ENCODE measurements around the gene RPRD1B. TPM values are rescaled to one million over a fixed set of nuclear protein-coding genes. Genes with fewer than 3 reads are reported as not detected.

The RPRD1B gene
- total and polyA plus RNA-seq, 7 donors, result 10.2 to 31.9 (median 27.2) TPM

DNA sequence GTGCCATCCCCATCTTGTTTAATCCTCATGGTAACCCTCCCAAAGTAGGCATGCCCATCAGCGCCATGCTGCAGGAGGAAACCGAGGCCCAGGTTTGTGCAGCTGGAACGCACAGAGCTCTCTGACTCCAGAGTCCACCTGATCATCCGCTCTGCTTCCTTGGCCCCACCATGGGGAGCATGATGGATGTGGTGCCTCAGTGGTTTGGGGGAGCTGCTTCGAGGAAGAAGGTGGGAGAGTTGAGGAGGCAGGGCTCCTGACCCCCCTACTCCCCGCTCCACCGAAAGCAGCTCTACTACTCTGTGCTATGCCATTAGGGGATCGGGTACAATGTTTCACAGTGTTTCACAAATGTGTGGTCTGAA lies 79.4 kb downstream of the RPRD1B start:
- Histone ChIP-seq H3K27ac (no peak overlapping the region), H3K4me3 (no peak overlapping the region), H3K4me1 (peaks cover 0 to 62% (median 46%) of the 10 kb centered on the region in 4 donors), H3K27me3 (no peaks in the 10 kb centered on the region), H3K36me3 (no peaks in the 10 kb centered on the region), H3K9me3 (no peaks in the 10 kb centered on the region)
- intact Hi-C loops (cut with DNase I), result loop anchor here (2.0 kb wide), 1 partner anchor 42 kb away; no protein-coding TSS in a partner anchor
- no peak for DNase-seq
- TF ChIP-seq POLR2A (IDR thresholded peaks at IDR 0.05) (no peak), POLR2AphosphoS5 (IDR thresholded peaks at IDR 0.05) (no peak), EP300 (IDR thresholded peaks at IDR 0.05) (no peak)
- TF ChIP-seq, protein P1, sequence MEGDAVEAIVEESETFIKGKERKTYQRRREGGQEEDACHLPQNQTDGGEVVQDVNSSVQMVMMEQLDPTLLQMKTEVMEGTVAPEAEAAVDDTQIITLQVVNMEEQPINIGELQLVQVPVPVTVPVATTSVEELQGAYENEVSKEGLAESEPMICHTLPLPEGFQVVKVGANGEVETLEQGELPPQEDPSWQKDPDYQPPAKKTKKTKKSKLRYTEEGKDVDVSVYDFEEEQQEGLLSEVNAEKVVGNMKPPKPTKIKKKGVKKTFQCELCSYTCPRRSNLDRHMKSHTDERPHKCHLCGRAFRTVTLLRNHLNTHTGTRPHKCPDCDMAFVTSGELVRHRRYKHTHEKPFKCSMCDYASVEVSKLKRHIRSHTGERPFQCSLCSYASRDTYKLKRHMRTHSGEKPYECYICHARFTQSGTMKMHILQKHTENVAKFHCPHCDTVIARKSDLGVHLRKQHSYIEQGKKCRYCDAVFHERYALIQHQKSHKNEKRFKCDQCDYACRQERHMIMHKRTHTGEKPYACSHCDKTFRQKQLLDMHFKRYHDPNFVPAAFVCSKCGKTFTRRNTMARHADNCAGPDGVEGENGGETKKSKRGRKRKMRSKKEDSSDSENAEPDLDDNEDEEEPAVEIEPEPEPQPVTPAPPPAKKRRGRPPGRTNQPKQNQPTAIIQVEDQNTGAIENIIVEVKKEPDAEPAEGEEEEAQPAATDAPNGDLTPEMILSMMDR (IDR thresholded peaks at IDR 0.05), result no peak
- WGBS, 2 donors, result 95 to 96% methylated on average over 8 of the region's 8 CpGs

DNA sequence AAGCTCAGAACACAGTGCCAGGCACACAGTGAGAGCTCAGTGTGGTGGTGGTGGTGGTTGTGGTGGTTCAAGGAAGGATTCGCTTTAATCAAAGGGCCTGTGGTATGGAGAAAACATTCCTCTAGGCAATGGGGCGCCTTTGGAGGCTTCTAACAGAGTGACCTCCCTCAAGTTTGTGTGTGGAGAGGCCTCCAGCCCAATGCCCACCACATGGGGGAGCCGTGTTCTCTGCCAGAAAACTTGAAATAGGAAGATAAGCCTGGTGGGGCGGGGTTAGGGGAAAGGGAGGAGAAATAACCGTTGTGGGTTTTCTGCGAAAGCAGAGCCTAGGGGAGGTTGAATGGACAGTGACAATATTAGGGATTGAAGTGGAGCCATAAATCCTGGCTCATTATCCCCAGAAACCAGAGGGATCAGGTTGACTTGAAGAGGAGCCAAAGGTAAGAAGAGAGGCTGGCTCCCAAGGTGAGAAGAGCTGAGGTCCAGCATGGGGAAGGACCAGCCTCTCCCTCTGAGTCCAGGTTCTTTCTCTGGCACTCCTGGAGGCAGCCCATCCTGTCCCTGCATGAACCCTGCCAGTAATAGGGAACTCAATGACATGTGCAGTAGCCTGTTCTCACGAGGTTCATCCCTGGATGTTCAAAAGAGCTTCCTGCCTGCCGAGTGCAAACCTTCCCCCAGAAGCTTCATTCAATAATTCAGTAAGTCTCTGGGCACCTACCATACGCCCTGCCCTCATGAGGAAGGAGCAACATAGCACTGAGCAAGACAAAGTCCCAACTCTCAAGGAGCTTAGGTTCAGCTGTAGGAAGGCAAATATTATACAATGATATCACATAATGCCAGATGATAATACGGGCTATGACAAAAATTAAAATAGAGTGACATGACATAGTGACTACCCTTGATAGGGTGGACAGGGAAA lies 80.1 kb downstream of the RPRD1B start:
- Histone ChIP-seq H3K27ac (no peak overlapping the region), H3K4me1 (peaks cover 0 to 55% (median 39%) of the 10 kb centered on the region in 4 donors), H3K9me3 (no peaks in the 10 kb centered on the region), H3K27me3 (no peaks in the 10 kb centered on the region), H3K36me3 (no peaks in the 10 kb centered on the region), H3K4me3 (no peak overlapping the region)
- intact Hi-C loops (cut with DNase I), result loop anchor here (2.0 kb wide), 1 partner anchor 41 kb away; no protein-coding TSS in a partner anchor
- DNase-seq, result no peak
- WGBS, 2 donors, result 50 to 57% methylated on average over 10 of the region's 10 CpGs
- TF ChIP-seq, protein P1 (IDR thresholded peaks at IDR 0.05), result no peak
- TF ChIP-seq EP300 (IDR thresholded peaks at IDR 0.05) (no peak), POLR2AphosphoS5 (IDR thresholded peaks at IDR 0.05) (no peak), POLR2A (IDR thresholded peaks at IDR 0.05) (no peak)

DNA sequence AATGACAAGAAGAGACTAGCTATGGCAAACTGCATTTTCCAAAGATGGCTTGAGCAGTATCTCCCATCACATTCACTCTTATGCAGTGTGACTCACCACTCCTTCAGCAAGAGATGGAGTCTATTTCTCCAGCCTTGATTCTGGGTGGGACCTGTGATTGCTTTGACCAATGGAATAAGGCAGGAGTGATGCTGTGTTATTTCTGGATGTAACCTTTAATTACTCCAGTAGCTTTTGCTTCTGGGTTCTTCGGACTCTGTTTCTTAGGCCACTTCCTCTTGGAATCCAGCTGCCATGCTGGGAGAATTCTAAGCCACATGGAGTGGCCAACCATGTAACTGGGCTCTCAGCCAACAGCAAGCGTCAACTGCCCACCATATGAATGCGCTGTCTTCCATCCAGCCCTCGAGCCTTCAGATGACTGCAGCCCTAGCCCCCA lies 80.8 kb downstream of the RPRD1B start:
- no peak for DNase-seq
- TF ChIP-seq POLR2A (IDR thresholded peaks at IDR 0.05) (no peak), EP300 (IDR thresholded peaks at IDR 0.05) (no peak), POLR2AphosphoS5 (IDR thresholded peaks at IDR 0.05) (no peak)
- TF ChIP-seq, protein P1 (IDR thresholded peaks at IDR 0.05), result no peak

DNA sequence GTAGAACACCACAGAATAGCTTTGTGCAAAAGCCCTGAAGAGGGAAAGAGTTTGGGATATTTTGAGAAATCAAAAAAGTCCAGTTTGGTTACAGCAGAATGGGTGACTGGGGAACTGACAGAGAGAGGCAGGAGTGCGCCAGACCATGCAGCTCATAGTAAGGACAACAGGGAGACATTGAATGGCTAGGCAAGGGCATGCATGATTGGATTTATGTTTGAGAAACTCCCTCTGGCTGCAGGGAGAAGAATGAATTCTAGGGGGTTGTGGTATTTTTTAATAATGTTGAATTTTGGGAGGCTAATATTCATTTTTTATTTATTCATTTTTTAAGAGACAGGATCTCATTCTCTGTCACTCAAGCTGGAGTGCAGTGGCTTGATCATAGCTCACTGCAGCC lies 81.7 kb downstream of the RPRD1B start:
- no peaks in the 10 kb centered on the region for H3K36me3 ChIP-seq
- no peak for DNase-seq
- TF ChIP-seq, protein P1 (IDR thresholded peaks at IDR 0.05), result no peak
- TF ChIP-seq EP300 (IDR thresholded peaks at IDR 0.05), result no peak
- no peak for TF ChIP-seq POLR2A (IDR thresholded peaks at IDR 0.05)
- TF ChIP-seq POLR2AphosphoS5 (IDR thresholded peaks at IDR 0.05), result no peak
- H3K4me3 ChIP-seq, result no peak overlapping the region
- H3K4me1 ChIP-seq, result peaks cover 0 to 50% (median 31%) of the 10 kb centered on the region in 4 donors
- no peak overlapping the region for H3K27ac ChIP-seq
- no peaks in the 10 kb centered on the region for H3K27me3 ChIP-seq
- WGBS, 2 donors, result 94% methylated on average over 1 of the region's 1 CpG
- intact Hi-C loops (cut with DNase I), result no loop called here
- H3K9me3 ChIP-seq, result no peaks in the 10 kb centered on the region

More for the DNA sequence above, 80.8 kb downstream of the RPRD1B start:
- no peaks in the 10 kb centered on the region for H3K36me3 ChIP-seq
- H3K4me1 ChIP-seq, result peaks cover 0 to 50% (median 33%) of the 10 kb centered on the region in 4 donors
- no peaks in the 10 kb centered on the region for H3K27me3 ChIP-seq
- no peak overlapping the region for H3K4me3 ChIP-seq
- no peaks in the 10 kb centered on the region for H3K9me3 ChIP-seq
- WGBS, 2 donors, result 93 to 95% methylated on average over 4 of the region's 4 CpGs
- intact Hi-C loops (cut with DNase I), result no loop called here
- H3K27ac ChIP-seq, result no peak overlapping the region

Measured in sigmoid colon (tissue), 7 donors.